Sciatic nerve (tissue), 2 donors: ENCODE measurements around the gene CALN1. TPM values are rescaled to one million over a fixed set of nuclear protein-coding genes. Genes with fewer than 3 reads are reported as not detected.

Experiments used
- ATAC-seq: fragments of 200-7000 bp; cut with Tn5 transposase; one replicate; pipeline ENCODE4 v1.9.1; 2020; ENCODE audit warnings: mild to moderate bottlenecking, moderate library complexity
- DNase-seq: peaks from one replicate; pipeline ENCODE4 v3.0.0-alpha.2; 2020; ENCODE audit warnings: low spot score
- intact Hi-C: fragments of 100-400 bp; cut with DNase I; formaldehyde crosslinking; loops from one replicate; pipeline ENCODE4 v1.14.2; 2022
- total RNA-seq: library from RNA; stranded (reverse); fragmentation: NEBNext Ultra II Directional; extraction: Animal tissue kit (Norgen Biotek cat#: 25700); gene quantifications from one replicate; pipeline ENCODE4 v1.2.1, GENCODE V29; 2021
- donor health status: DM: no; HTN: no; CAD: no.
- donor health status: DM: no; HTN: no; CAD: no.

CALN1 gene
- total RNA-seq, 1 donor from 2014 or later = 0.53 TPM

DNA sequence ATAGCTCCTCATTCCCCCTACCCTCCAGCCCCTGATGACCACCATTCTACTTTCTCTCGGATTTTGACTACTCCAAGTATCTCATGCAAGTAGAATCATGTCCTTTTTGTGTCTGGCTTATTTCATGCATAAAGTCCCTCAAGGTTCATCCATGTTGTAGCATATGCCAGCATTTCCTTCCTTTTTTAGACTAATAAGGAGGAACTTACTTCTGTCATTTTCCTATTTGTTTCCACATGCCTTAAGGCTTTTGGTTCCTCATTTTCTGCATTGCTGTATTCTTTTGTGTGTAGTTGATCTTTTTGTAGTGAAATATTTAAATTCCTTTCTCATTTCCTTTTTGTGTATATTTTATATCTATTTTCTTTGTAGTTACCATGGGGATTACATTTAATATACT, 376.9 kb downstream of the CALN1 start:
- ATAC-seq (no peak), DNase-seq (no peak)
- intact Hi-C loops = no loop called here

DNA sequence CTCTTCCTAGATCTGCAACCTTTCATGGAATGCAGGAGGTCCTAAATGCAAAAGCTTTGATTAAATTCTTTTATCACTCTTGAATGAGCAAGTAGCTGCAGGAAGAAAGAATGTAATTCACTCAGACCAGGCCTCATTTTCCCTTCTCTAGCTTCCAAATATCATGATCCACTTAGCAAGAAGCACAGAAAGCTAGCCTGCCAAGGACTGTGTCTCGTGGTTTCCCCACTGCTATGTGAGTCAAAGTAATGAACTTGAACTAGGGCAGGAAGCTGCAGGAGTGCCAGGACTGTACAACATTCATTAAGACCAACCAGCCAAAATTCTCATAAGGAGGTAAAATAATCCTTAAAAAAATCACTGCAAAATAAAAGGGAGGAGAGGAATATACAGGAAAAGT, 379.2 kb downstream of the CALN1 start:
- intact Hi-C loops = no loop called here
- DNase-seq (no peak), ATAC-seq (peak; percentile 80)

DNA sequence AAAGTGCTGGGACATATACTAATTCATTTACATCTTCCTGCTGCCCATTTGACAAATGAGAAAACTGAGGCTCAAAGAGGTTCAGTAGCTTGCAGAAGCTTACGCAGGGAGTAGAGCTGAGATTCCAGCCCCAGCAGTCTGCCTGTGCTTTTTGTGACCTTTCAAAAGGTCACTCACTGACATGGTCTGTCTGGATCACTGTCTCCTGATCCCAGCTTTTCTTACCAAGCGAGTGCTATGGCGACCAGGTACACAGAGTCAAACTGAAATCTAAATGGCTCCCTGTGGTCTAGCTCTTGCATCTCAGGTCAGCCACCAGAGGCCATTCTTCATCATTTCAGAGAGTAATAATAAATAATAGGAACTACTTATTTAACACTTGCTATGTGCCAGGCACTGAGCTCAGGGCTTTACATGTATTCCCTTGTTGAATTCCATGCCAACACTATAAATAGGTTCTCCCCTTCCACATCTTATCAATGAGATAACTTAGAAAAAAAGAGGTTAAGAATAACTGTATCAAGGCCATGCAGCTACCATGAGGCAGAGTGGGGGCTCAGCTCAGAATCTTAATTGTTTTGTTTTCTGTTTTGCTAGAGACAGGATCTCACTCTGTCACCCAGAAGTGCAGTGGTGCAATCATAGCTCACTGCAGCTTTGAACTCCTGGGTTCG, 381.0 kb downstream of the CALN1 start:
- intact Hi-C loops = no loop called here
- DNase-seq (no peak), ATAC-seq (no peak)

DNA sequence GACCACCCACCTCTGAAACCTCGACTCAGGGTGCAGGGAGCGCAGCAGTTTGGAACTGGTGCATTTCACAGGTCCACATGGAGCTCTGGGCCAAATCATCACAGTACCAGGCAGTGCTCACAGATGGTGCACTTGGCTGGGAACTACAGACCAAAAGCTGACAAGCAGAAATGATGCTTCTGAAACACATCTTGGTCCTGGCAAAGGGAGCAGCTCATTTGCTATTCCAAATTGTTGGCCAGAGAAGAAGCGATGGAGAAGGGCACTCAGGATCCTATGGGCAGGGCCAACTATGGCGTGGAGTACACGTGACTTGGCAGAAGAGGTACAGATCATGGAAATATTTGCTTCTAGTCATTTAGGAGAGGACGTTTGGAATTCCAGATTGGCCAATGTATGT, 383.9 kb downstream of the CALN1 start:
- DNase-seq (no peak), ATAC-seq (no peak)
- intact Hi-C loops = no loop called here

DNA sequence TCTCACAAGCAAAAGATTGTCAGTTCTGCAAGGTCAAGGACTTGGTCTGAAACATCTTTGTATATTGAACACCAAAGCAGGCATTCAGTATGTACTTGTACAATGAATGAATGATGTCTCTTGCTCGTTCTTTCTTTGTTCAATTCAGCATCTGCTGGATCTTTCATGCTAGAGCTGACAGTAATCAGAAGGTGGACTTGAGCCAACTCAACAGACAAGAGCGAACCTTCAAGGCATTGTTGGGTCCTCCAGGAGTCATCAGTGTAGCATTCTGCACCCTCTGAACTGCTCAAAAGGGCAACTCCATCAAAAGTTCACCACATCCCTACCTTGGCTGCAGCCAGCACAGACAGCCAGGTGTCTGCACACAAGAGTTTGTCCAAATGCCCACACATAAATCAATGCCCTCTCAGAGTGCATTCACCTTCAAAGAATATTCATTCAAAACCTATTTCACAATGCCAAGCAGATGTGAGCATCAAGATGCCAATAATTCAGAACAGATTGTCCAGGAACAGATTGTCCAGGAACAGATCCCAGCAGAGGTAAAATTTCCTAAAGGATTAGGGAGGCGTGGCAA, 386.7 kb downstream of the CALN1 start:
- DNase-seq (no peak), ATAC-seq (no peak)
- intact Hi-C loops = no loop called here

DNA sequence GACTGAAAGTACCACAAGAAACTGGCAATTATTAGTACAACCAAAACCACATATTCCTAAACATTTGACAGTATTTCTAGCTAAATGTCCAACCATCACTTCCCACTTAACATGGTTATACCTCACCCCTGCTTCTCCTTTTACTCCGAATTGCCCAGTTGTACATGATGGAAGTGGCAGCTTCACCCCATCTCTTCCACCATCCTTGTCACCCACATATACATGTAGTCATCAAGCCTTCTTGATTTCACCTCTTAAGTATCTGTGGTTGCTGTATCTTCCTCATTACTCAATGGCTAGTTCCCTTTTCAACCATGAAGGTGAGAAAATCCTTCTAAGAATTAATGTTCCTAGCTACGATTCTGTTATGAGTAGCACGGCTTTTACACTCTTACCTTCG, 388.2 kb downstream of the CALN1 start:
- no peak for ATAC-seq
- no peak for DNase-seq
- intact Hi-C loops = no loop called here

DNA sequence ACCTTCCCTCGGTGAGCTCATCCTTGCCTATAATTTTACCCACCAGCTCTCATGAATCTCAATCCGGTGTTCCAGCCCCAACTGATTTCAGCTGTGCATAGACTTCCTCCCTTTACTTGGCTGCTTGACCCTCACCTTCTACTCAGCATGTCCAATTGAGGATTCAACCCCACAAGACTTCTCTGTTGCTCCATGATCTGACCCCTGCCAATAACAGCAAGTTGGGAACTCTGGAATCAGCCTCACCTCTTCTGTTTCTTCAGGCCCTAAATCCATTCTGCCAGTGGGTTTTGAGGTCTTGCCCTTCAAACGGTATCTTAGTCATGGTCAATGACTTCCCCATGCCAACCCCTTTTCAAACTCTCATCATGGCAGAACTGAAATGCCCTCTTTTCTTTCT, 390.4 kb downstream of the CALN1 start:
- intact Hi-C loops = no loop called here
- DNase-seq = no peak
- ATAC-seq = no peak

DNA sequence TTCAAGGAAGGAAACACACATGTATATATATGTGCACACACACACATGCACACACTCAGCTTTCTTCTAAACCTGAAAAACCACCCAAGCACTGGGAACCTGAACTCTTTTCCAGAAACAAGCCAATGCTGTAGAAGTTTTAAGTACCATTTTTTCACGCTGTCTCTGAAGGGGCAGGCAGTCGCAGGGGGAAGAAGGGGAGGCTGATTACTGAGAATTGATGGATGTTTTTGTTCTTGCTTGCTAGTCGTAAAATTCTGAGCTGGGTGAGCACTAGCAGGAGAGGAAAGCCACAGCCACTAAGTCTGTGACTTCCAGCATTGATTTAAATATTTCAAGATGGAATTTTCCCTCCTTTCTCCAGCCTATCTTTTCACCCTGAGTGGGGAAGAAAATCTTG, 391.8 kb downstream of the CALN1 start:
- intact Hi-C loops = no loop called here
- DNase-seq (no peak), ATAC-seq (no peak)

DNA sequence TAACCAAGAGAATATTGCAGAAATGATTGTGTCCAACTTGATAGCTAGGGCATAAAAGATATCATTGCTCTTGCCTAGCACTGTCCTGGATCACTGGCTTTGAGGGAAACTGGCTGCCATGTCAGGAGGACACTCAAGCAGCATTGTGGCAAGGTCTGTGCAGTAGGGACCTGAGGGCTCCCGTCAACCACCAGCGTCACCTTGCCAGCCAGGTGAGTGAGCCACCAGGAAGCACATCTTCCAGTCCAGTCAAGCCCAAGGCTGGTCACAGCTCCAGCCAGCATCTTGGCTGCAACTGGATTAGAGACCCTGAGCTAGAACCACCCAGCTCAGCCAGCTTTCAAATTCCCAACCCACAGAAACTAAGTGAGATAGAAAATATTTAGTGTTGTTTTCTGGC, 392.7 kb downstream of the CALN1 start:
- intact Hi-C loops = no loop called here

DNA sequence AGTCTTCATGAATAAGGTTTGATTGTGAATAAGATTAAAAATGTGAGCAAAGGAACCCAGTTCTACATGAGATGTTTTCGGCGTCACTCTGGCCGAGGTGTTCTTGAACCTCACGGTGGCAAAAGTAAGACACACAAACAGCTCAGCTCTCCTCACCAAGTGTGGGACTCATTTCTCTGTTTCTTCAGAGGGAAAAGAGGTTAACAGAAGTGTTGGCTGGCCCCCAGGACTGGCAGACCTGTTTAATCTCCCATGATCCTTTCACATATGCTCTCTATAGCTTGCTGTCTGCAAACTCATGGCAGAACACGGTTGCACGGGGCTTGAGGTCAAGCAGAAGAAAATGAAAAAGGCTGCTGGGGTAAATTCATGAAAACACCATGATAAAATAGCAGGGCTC, 394.4 kb downstream of the CALN1 start:
- intact Hi-C loops = no loop called here
- DNase-seq (no peak), ATAC-seq (no peak)

More for the DNA sequence above, 392.7 kb downstream of the CALN1 start:
- ATAC-seq (no peak), DNase-seq (no peak)

DNA sequence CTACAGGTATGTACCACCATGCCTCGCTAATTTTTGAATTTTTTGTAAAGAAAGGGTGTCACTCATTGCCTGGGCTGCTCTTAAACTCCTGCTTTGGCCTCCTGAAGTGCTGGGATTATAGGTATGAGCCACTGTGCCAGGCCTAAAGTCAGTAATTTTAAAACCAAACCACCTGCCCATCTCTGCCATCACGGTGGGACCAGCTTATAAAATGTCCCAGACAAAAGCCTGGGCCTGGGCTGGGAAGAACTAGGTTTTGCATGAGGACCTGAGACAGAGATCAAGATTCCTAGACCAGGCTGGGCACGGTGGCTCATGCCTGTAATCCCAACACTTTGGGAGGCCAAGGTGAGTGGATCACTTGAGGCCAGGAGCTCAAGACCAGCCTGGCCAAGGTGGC, 395.6 kb downstream of the CALN1 start:
- ATAC-seq (no peak), DNase-seq (no peak)
- intact Hi-C loops = no loop called here

DNA sequence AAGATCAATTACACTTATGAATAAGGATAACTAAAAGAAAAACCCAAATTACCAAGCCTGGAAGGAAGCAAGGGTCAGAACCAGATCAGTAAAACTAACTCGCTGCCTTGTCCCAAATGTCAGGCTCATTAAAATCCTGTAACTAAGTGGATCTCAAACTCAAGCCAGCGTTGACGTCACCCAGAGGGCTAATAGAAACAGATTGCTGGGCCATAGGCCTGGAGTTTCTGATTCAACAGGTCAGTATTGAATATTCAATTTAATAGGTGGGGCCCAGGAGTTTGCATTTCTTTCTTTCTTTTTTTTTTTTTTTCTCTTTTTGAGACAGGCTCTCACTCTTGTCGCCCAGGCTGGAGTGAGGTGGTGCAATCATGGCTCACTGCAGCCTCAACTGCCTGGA, 397.0 kb downstream of the CALN1 start:
- ATAC-seq = no peak
- DNase-seq = no peak
- intact Hi-C loops = no loop called here

DNA sequence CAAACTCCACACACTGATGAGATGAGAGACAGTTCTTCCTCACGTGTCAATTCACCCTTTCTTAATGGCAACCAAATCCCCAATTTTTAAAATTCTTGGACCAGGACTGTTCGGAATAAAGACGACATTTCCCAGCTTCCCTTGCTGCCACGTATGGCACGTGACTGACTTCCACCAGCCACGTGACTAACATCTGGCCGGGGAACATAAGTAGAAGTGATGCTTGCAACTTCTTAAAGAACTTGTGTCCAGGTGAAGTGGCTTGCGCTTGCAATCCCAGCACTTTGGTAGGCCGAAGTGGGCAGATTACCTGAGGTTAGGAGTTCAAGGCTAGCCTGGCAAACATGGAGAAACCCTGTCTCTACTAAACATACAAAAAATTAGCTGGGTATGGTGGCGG, 405.1 kb downstream of the CALN1 start:
- ATAC-seq (no peak), DNase-seq (no peak)
- intact Hi-C loops = no loop called here

DNA sequence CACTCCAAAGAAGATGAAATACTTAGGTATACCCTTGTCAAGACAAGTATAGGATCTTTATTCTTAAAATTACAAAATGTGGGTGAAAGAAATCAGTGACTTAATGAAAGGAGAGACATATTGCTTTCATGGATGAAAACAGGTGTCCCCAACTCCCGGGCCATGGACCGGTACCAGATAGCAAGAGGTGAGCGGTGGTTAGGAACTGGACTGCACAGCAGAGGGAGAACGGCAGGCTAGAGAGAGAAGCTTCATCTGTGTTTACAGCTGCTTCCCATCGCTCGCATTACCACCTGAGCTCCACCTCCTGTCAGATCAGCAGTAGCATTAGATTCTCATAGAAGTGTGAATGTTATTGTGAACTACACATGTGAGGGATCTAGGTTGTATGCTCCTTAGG, 408.9 kb downstream of the CALN1 start:
- intact Hi-C loops = no loop called here
- no peak for DNase-seq
- ATAC-seq = no peak

DNA sequence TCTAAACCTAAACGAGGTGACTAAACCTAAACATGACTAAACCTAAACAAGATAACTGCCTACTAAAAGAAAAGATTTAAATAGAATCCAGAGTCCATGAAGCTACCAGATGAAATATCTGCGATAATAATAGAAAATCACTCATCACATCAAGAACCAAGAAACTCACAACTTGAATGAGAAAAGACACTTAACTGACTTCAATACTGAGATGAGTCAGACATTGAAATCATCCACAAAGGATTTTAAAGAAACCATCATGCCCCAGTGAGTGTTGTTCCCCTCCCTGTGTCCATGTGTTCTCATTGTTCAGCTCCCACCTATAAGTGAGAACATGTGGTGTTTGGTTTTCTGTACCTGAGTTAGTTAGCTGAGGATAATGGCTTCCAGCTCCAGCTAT, 416.0 kb downstream of the CALN1 start:
- intact Hi-C loops = no loop called here
- DNase-seq = no peak
- ATAC-seq = no peak

DNA sequence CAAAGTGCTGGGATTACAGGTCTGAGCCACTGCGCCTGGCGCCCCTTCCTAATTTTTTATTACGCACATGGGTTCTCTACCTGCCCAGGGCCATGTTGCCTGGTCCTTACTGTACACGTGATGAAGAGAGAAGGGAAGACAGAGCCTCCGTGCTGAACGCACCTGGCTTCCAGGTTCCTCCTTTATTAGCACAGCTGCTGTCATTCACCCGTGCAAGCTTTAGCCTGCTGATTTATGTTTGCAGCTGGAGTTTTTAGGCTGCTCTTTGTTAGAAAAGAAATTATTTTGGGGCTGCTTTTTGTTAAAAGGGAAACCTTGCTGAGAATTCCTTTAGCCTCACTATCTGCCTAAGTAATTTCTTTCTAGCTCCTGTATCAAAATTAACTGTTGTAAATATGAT, 417.0 kb downstream of the CALN1 start:
- DNase-seq (no peak), ATAC-seq (no peak)
- intact Hi-C loops = no loop called here

DNA sequence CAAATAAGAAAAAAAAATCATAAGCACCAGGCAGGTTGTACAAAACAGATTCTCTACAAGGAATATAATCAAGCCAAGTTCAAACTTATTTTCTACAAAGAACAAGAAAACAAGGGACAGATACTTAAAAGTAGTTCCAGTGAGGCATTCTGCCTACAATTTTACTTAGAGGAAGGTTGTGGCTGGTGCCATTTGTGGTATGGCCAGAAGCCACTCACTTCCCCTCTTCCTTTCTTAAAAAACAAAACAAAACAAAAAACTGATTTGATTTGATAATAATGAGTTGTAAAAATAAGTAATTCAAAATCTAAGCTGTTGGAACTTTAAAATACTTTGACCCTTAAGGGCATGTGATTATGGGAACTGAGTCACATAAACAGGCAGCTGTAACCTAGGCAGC, 420.6 kb downstream of the CALN1 start:
- DNase-seq = no peak
- intact Hi-C loops = no loop called here
- no peak for ATAC-seq

DNA sequence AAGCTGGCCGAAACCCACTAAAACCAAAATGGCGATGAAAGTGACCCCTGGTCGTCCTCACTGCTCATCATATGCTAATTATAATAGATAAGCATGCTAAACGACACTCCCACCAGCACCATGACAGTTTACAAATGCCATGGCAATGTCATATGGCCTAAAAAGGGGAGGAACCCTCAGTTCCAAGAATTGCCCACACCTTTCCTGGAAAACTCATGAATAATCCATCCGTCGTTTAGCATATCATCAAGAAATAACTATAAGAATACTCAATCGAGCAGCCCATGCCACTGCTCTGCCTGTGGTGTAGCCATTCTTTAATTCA, 422.0 kb downstream of the CALN1 start:
- DNase-seq (no peak), ATAC-seq (no peak)
- intact Hi-C loops = no loop called here

DNA sequence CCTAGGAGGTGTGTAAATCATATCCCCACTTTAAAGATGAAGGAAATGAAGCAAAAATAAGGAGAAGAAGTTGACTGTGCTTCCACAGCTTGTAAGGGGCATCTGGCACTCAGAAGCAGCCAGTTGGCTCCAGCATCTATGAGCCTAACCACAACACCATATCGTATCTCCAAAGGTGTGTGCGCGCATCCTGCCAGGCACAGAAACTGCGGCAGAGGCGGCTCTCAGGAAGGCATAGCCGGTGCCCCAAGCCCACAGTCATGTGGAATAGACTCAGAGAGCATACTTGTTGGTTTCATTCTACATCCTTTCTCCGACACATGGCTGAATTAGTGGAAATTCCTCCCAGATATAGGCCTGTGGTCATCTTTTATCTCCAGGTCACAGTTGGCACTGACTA, 423.9 kb downstream of the CALN1 start:
- intact Hi-C loops = no loop called here
- ATAC-seq (no peak), DNase-seq (no peak)

DNA sequence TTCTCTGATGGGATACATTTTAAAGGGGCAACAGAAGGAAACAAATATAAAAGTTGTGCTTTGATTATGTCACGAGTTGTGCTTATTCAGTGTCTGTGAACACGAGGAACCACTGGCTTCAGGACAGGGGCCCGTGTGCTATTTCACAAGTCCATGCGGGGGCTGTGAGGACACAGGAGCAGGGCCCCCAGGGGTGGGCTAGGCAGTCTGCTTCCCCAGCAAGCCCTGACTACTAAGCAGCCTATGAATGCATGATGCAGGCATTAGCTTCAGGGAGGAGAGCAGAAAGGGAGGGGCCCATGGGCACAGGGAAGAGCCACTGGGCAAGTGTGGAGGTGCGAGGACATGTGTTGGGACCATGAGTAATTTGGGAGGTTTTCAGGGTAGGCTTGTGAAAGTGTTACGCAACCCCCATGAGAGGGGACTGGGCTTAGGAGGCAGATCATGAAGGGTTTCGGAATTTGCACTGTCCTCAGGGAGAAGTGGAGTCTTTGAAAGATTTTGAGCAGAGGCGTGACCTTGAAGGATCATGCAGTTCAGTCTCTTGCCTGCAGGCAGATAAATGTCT, 424.9 kb downstream of the CALN1 start:
- intact Hi-C loops = no loop called here
- DNase-seq (no peak), ATAC-seq (no peak)

DNA sequence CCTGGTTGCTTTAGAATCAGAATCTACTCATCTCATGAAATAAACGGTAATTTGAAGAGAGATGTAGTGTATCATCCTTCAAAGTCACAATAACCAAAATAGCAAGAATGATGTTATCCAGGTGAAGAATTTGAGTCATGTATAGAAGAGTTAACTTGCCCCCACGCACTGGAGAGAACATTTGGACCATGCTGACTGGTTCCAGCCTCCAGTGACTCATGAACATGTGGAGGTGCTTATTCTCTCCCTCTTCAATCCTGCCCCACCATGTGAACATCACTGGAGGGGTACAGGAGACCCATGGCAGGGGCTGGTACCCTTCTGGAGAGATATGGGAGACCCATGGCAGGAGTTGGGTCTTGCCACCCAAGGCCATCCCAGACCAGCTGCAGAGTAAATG, 427.8 kb downstream of the CALN1 start:
- intact Hi-C loops = no loop called here
- no peak for ATAC-seq

More for the DNA sequence above, 427.8 kb downstream of the CALN1 start:
- DNase-seq = no peak
